Measurements from ENCODE around the gene OOSP4A.
"Not testable (repeated sequence)": the region's sequence is repeated elsewhere in the genome, so short reads cannot be mapped to it uniquely, and the experiment has no call there.

The OOSP4A gene

DNA sequence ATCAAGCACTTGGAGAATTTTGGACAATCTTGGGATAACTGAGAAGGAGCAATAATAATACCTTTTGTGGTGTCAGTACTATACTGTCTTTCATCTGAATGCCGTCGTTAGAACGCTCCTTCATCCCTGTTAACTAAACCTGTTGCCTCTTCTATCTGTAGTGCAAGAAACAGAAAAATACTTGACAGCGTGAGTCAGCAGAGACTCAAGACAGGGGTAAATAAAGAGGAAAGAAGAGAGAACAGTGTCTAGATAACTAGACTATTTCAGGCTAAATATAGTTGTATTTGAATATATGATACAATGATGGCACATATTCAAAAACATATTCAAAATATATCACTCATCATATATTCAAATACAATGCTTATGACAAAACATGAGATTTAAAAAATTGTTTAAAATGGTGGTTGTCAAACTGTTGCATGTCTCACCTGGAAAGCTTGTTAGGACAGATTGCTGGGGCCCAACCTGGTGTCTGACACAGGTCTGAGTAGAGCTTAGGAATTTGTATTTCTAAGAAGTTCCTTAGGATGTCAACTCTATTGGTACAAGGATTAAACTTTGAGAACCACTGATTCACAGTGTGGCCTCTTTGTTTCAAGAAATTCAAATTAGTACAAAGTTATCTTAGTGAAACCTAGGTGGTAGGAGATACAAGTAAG lies 17.4 kb downstream of the OOSP4A start:
- DNase-seq: no peak

DNA sequence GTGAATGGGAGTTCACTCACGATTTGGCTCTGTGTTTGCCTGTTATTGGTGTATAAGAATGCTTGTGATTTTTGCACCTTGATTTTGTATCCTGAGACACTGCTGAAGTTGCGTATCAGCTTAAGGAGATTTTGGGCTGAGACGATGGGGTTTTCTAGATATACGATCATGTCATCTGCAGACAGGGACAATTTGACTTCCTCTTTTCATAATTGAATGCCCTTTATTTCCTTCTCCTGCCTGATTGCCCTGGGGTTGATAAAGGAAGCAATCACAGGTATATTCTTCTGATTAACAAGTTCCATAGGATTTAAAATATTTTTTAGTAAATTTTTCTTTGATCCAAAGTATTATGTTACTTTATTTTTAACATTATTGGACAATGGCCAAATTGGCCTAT lies 18.2 kb downstream of the OOSP4A start:
- DNase-seq: not testable (repeated sequence)

DNA sequence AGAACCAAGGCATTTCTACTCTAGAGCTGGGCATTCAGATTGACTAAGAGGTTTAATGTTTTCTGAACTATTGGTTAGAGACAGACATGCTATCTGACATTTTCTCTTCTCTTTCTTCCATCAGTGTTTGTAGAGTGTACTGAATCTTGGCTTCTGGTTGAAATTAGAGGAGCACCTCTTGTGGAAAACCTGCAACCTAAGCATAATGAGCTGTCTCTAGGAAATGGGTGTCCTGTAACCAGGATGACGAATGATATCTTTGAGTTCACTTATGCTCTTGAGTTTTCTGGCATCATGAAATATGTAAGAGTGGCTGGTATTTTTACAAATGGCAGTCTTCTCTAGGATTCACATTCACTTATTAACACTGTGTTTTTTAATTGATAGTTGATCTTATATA lies 19.4 kb downstream of the OOSP4A start:
- no peak for DNase-seq

DNA sequence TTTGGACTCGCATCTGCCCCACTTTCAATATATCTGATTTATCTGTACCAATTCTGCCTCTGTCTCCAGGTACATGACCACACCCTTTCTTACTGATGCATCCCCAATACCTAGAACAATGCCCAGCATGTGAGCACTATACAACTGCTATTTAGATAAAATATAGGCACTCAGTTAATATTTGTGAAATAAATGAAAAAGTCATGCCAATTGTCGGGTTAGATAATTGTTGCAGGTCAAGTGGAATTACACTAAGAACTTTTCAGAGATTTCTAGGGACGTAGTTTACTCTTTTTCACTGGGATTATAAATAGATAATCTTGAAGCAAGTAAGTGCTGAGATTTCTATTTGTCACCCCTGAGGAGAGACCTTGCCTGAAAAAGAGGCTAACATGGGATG lies 20.5 kb downstream of the OOSP4A start:
- DNase-seq: no peak

DNA sequence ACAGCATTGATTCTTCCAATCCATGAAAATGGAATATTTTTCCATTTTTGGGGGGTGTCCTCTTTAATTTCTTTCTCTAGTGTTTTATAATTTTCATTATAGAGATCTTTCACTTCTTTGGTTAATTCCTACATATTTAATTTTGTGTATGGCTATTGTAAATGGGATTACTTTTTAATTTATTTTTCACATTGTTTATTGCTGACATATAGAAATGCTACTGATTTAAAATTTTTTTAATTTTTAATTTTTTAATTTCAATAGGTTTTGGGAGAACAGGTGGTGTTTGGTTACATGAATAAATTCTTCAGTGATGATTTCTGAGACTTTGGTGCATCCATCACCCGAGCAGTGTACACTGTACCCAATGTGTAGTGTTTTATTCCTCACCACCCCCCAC lies 26.6 kb downstream of the OOSP4A start:
- DNase-seq: no peak

DNA sequence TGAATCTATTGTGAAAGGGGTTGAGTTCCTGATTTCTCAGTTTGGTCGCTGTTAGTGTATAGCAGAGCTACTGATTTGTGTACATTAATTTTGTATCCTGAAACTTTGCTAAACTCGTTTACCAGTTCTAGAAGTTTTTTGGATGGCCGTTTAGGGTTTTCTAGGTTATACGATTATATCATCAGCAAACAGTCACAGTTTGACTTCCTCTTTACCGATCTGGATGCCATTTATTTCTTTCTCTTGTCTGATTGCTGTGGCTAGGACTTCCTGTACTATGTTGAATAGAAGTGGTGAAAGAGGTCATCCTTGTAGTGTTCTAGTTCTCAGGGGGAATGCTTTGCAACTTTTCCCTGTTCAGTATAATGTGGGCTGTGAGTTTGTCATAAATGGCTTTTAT lies 28.6 kb downstream of the OOSP4A start:
- DNase-seq: no peak

DNA sequence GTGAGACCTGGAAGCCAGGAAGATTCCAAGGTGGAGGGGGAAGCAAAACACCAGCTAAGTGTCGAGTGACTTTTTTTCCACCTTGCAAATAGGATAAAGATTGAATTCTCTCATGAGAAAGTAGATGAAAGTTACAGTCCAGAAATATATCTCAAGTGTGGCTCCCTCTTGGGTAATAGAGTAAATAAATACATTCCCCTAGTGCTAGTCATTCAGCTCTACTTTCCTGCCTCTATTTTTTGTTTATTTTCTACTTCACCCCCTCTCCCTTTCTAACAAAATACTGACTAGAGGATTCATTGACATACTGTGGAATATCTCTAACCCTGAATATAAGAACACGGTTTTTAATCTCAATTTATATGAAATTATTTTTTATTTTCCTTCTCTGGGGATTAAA lies 34.0 kb downstream of the OOSP4A start:
- DNase-seq: no peak

DNA sequence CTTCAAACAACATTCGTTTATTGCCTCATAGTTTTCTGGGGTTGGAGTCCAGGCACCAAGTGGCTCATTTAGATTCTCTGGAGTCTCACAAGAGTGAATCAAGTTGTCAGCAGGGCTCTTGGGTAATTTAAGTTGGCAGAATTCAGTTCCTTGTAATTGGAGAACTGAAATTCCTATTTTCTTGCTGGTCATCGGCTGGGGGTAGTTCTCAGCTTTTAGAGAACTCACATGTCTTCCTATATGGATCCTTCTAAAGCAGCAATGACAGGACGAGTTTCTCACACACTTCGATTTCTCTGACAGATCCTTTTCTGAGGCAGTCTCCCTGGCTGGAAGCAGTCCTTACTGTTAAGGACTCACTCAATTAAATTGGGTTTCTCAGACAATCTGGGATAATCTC lies 35.9 kb downstream of the OOSP4A start:
- DNase-seq: no peak

DNA sequence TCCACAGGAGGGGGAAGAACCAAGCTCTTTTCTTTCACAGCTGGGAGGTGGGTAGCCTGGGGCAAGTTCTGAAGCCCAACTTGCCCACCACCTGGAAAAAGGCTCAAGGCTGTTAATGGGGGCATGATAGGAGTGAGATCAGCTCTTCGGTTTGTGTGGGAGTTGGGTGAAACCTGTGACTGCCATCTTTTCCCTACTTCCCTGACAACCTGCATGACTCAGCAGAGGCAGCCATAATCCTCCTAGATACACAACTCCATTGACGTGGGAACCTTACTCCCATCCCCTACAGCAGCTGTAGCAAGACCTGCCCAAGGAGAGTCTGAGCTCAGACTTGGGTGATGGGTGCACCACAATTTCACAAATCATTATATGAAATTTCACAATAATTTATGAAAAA lies 39.9 kb downstream of the OOSP4A start:
- no peak for DNase-seq

DNA sequence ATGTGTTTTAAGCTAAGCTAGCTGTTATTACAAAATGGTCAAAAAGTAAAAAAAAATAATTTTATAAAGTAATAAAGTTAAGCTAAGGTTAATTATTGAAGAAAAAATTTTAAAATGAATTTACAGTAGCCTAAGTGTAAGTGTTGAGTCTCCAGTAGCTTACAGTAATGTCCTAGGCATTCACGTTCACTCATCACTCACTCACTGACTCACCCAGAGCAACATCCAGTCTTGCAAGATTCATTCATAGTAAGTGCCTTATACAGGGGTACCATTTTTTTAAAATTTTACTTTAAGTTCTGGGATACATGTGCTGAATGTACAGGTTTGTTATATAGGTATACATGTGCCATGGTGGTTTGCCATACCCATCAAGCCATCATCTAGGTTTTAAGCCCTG lies 41.5 kb downstream of the OOSP4A start:
- DNase-seq: no peak

DNA sequence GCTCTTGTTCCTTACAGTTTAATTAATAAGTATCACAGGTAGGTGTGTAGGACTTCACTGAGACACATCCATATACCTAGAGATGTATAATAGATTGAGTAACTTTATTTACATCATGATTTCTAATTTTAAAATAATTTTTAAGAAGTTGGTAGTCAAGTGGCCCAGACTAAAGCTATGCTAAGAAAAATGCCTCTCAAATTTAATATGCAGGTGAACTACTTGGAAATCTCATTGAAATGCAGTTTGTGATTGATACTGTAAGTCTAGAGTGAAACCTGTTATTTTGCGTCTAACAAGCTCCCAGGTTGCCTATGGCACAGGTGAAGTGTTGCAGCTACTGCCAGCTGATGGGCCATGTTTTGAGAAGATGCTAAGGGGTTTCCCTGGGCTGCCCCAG lies 53.0 kb downstream of the OOSP4A start, which contains the start of gene OOSP4B:
Gene OOSP4B, plus strand, starts transcription at position 301 of the 400 bp plus-strand sequence.
- DNase-seq: no peak

DNA sequence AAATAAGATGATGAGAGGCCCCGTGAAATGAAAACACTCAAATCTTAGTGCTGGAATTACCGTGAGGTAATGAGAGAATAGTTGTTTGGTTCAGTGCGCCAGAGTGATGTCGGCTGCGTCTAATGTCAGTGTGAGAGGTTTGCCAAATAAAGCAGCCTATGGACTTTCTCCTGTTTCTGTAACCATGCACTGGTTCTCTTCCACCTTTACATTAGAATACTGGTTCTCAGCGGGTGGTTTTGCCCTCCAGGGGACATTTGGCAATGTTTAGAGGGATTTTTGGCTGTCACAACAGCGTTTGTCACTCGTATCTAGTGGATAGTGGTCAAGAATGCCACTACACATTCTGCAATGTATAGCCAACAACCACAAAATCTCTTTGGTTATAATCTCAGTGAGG lies 54.2 kb downstream of the OOSP4A start:
- no peak for DNase-seq
